ENCODE measurements around the gene SAC3D1. TPM values are rescaled to one million over a fixed set of nuclear protein-coding genes. Genes with fewer than 3 reads are reported as not detected.

The SAC3D1 gene
- total RNA-seq, 4 donors from 2014 or later, result 4.8 to 11.8 (median 10.1) TPM

- DNase-seq (ENCODE audit: low spot score) (no peak), ATAC-seq (ENCODE audit: low FRiP score) (no peak)
- TF ChIP-seq CTCF (IDR thresholded peaks at IDR 0.05), result no peak
Measured at GRCh38 chr11:65067446-65067845, 26.4 kb downstream of the SAC3D1 start.

DNA sequence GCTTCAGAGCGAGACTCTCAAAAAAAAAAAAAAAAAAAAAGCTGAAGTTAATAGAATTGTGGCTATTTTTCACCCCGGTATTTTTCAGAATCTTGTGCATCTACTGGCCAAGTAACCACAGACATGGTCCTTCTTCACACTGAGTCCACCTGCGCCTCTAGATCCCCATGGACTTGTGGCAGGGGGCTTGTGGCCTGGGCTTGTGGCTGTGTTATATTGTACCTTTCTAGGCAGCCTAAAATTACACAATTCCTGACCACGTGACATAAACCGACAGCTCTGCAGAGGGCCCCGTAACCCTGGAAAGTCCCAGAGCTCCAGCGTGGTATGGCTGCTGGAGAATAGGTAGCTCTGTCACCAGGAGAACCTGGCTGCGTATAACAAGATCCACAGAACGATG is 28.2 kb downstream of the SAC3D1 start:
- DNase-seq (ENCODE audit: low spot score) (no peak), ATAC-seq (ENCODE audit: low FRiP score) (no peak)
- TF ChIP-seq CTCF (IDR thresholded peaks at IDR 0.05), result no peak

DNA sequence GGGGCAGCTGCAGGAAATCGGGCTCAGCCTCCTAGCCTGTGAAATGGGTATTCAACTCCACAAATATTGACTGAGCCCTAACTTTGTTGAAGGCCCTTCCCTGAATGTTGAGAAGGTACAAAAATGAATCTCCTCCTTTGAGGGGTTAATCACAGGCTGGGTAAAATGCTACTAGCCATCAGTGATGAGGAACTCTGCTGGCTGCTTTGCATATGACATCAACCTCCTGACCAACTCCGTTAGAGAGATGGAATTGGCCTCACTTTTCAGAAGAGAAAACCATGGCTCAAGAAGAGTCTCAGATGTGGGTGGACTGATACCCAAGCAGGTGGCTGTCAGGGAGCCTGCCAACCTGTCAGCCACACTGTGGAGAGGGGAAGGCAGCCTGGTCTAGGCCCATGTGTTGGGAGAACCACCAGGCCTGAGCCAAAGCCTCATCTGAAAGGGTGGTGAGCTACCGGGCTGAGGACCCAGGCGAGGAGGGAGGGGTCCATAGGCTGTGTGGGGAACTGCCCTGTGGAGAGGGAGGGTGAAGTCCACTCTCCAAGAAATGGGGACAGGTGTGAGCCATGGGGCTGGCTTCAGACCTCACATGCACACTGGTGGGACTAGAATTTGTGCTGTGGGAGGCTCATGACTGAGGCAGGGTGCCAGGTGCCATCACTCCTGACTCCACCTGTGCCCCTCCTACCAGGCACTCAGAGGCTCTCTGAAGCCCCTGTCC is 31.1 kb downstream of the SAC3D1 start:
- DNase-seq (ENCODE audit: low spot score), result no peak
- TF ChIP-seq CTCF (IDR thresholded peaks at IDR 0.05), result no peak

DNA sequence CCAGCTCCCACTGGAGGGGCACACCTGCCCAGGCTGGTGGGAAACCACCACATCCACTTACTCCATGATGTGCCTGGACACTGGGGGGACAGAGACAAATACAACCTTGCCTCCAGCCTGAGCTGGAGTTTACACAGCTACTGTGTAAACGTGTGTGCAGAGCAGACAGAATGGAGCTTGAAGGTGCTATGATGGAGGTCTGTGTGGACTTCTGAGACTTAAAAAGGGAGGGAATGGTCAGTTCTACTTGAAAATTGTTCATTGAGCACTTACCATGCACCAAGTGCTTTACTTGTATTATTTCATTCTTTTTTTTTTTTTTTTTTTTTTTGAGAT is 31.6 kb downstream of the SAC3D1 start:
- DNase-seq (ENCODE audit: low spot score) (no peak), ATAC-seq (ENCODE audit: low FRiP score) (no peak)
- TF ChIP-seq CTCF (IDR thresholded peaks at IDR 0.05), result no peak

More for the DNA sequence above, 31.1 kb downstream of the SAC3D1 start:
- no peak for ATAC-seq (ENCODE audit: low FRiP score)

GRCh38 chr11:65077451-65077850 is 36.4 kb downstream of the SAC3D1 start:
- no peak for DNase-seq (ENCODE audit: low spot score)
- no peak for TF ChIP-seq CTCF (IDR thresholded peaks at IDR 0.05)
- no peak for ATAC-seq (ENCODE audit: low FRiP score)

- ATAC-seq (ENCODE audit: low FRiP score) (no peak), DNase-seq (ENCODE audit: low spot score) (no peak)
- no peak for TF ChIP-seq CTCF (IDR thresholded peaks at IDR 0.05)
Measured at GRCh38 chr11:65078151-65078550, 37.1 kb downstream of the SAC3D1 start.

GRCh38 chr11:65078786-65079342 is 37.9 kb downstream of the SAC3D1 start:
- no peak for DNase-seq (ENCODE audit: low spot score)
- ATAC-seq (ENCODE audit: low FRiP score), result no peak
- TF ChIP-seq CTCF (IDR thresholded peaks at IDR 0.05), result no peak

All from omental fat pad (tissue), 4 donors.